Astrocyte of the cerebellum (primary cell): Measurements from ENCODE around the gene ESYT3.

ENCODE experiments used
- DNase-seq: peaks from one replicate; pipeline ENCODE4 v3.0.0-alpha.2; 2011; ENCODE audit warnings: low read depth
- H3K4me3 ChIP-seq: 2 replicates; pipeline ENCODE4 v1.5.1; 2011; ENCODE audit warnings: mild to moderate bottlenecking, low read depth, low read length, moderate library complexity
- in situ Hi-C: cut with HindIII; loops from 2 replicates; pipeline ENCODE4 v1.10.0; 2017; ENCODE audit warnings: low sequenced_read_pairs
- TF ChIP-seq, protein P1 (sequence below): IDR thresholded peaks from 2 replicates; pipeline ENCODE4 v1.5.1; 2012; ENCODE audit warnings: low read length, low read depth, moderate library complexity, mild to moderate bottlenecking; ENCODE audit errors: missing control alignments

Gene ESYT3

GRCh38 chr3:138434276-138434874 lies at the start of gene ESYT3:
TSS of gene ESYT3 (plus strand) at chr3:138434616. CDS start at chr3:138434799, 183 bp downstream.
- TF ChIP-seq, protein P1, sequence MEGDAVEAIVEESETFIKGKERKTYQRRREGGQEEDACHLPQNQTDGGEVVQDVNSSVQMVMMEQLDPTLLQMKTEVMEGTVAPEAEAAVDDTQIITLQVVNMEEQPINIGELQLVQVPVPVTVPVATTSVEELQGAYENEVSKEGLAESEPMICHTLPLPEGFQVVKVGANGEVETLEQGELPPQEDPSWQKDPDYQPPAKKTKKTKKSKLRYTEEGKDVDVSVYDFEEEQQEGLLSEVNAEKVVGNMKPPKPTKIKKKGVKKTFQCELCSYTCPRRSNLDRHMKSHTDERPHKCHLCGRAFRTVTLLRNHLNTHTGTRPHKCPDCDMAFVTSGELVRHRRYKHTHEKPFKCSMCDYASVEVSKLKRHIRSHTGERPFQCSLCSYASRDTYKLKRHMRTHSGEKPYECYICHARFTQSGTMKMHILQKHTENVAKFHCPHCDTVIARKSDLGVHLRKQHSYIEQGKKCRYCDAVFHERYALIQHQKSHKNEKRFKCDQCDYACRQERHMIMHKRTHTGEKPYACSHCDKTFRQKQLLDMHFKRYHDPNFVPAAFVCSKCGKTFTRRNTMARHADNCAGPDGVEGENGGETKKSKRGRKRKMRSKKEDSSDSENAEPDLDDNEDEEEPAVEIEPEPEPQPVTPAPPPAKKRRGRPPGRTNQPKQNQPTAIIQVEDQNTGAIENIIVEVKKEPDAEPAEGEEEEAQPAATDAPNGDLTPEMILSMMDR = no peak
- DNase-seq = no peak
- in situ Hi-C loops = no loop called here
- H3K4me3 ChIP-seq = peak within 1 kb of the TSS; percentile 41

DNA sequence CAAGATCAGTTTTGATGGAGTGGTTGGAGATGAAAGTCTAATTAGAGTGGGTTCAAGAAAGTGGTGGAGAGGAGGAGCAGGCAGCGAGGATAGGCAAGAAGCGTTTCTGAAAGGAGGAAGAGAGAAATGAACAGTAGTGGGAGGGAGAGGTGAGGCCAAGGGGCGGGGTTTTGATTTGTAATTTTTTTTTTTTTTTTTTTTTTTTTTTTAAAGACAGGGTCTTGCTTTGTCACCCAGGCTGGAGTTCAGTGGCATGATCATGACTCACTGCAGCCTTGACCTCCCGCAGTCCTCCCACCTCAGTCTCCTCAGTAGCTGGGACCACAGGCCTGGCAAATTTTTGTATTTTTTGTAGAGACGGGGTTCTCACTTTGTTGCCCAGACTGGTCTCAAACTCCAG lies 49.4 kb upstream of the ESYT3 start:
- in situ Hi-C loops = no loop called here
- no peak for DNase-seq
- TF ChIP-seq, protein P1 = no peak
- H3K4me3 ChIP-seq = no peak overlapping the region

- H3K4me3 ChIP-seq = no peak overlapping the region
- no peak for DNase-seq
- in situ Hi-C loops = no loop called here
- TF ChIP-seq, protein P1 = no peak
These were observed 45.2 kb upstream of the ESYT3 start for GRCh38 chr3:138389144-138389601.

- in situ Hi-C loops = no loop called here
- TF ChIP-seq, protein P1 = no peak
- DNase-seq = peak; percentile 76
- no peak overlapping the region for H3K4me3 ChIP-seq
These were observed 44.4 kb upstream of the ESYT3 start for GRCh38 chr3:138389841-138390581.

DNA sequence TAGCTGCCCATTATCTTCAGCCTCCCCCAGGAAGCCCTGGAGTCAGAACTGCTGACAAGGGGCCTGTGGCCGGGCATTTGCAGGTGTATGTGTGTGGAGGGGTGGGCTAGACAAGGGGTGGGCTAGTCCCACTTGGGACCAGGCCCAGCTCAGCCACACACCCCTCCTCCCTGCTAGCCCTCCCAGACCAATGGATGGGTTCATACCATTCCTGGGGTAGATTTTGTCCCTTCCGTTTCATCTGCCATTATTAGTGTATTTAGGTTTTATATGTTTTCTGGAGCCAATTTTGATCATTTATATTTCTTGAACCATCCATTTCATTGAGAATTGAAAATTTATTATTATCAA lies 43.9 kb upstream of the ESYT3 start:
- in situ Hi-C loops = no loop called here
- no peak for DNase-seq
- TF ChIP-seq, protein P1 = no peak
- H3K4me3 ChIP-seq = no peak overlapping the region

DNA sequence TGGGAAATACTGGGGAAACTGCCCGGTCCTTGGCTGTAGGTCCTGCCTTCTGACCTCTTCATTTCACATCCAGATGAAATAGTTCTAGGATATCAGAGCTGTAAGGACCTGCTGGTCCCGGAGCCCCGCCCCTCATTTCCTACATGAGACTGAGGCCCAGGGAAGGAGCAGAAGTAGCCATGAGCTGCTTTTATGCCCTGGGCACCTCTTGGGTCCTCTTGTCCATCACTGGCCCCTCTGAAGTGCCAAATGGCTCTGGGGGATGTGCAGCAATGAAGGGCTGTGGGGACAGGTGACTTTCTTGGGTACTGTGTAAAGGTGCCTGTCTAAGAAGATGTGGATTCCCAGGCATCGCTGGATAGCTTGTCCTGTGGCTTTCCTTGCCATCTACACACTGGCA lies 40.3 kb upstream of the ESYT3 start:
- in situ Hi-C loops = no loop called here
- no peak for DNase-seq
- H3K4me3 ChIP-seq = no peak overlapping the region
- TF ChIP-seq, protein P1 = no peak
